ENCODE measurements around the gene MINDY3.

DNA sequence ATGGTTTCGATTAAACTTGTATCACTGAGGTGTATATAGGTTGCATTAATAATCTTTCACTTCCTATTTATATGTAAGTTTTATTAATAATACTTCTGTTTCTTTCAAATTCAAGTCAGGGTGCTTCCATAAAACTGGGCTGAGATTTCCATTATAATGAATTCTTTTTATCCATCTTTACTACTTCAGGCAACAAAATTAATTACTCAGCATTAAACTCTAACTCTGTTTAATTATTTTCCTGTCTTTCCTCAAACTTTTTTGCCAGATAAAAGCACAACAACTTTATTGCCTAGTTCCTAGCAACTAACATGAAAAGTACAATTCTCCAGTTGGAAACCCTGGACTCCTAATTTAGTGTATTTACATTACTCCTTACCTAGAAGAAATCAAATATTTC, 3.0 kb upstream of the MINDY3 start:
- TF ChIP-seq, protein P1, sequence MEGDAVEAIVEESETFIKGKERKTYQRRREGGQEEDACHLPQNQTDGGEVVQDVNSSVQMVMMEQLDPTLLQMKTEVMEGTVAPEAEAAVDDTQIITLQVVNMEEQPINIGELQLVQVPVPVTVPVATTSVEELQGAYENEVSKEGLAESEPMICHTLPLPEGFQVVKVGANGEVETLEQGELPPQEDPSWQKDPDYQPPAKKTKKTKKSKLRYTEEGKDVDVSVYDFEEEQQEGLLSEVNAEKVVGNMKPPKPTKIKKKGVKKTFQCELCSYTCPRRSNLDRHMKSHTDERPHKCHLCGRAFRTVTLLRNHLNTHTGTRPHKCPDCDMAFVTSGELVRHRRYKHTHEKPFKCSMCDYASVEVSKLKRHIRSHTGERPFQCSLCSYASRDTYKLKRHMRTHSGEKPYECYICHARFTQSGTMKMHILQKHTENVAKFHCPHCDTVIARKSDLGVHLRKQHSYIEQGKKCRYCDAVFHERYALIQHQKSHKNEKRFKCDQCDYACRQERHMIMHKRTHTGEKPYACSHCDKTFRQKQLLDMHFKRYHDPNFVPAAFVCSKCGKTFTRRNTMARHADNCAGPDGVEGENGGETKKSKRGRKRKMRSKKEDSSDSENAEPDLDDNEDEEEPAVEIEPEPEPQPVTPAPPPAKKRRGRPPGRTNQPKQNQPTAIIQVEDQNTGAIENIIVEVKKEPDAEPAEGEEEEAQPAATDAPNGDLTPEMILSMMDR (IDR thresholded peaks at IDR 0.05), result no peak
- no peak for TF ChIP-seq POLR2A (IDR thresholded peaks at IDR 0.05)
